T-helper 1 cell treated with Interleukin-12 subunit alpha and Interleukin-12 subunit beta and Interleukin-4 antibody, amounts not matched to agents 30 μg/mL and 1 μg/mL, for 36 hours (primary cell): ENCODE measurements around the gene ELFN1.

ENCODE experiments used
- H3K27ac Mint-ChIP-seq: one replicate; pipeline ENCODE4 v1.8.0; 2021; ENCODE audit warnings: mild to moderate bottlenecking, mixed read lengths
- H3K27me3 Mint-ChIP-seq: one replicate; pipeline ENCODE4 v1.8.0; 2021; ENCODE audit warnings: low read depth, mixed read lengths
- H3K36me3 Mint-ChIP-seq: one replicate; pipeline ENCODE4 v1.8.0; 2021; ENCODE audit warnings: low read depth, mixed read lengths
- H3K4me1 Mint-ChIP-seq: one replicate; pipeline ENCODE4 v1.8.0; 2021; ENCODE audit warnings: low read depth, mixed read lengths
- H3K4me3 Mint-ChIP-seq: one replicate; pipeline ENCODE4 v1.8.0; 2021; ENCODE audit warnings: mild to moderate bottlenecking, moderate library complexity, mixed read lengths
- H3K9me3 Mint-ChIP-seq: one replicate; pipeline ENCODE4 v1.8.0; 2021; ENCODE audit warnings: mixed read lengths

Gene ELFN1

GRCh38 chr7:1669954-1670893, at the start of gene ELFN1:
ELFN1 (plus strand) TSS chr7:1670277; CDS start chr7:1744597, 74,320 bp downstream.
- H3K27ac Mint-ChIP-seq = no peak within 1 kb of the TSS
- H3K27me3 Mint-ChIP-seq = peaks cover 32% of the 10 kb centered on the region
- peaks cover 2% of the 10 kb centered on the region for H3K4me1 Mint-ChIP-seq
- H3K4me3 Mint-ChIP-seq = no peak within 1 kb of the TSS
- H3K9me3 Mint-ChIP-seq = no peaks in the 10 kb centered on the region
- H3K36me3 Mint-ChIP-seq = no peaks in the 10 kb centered on the region

DNA sequence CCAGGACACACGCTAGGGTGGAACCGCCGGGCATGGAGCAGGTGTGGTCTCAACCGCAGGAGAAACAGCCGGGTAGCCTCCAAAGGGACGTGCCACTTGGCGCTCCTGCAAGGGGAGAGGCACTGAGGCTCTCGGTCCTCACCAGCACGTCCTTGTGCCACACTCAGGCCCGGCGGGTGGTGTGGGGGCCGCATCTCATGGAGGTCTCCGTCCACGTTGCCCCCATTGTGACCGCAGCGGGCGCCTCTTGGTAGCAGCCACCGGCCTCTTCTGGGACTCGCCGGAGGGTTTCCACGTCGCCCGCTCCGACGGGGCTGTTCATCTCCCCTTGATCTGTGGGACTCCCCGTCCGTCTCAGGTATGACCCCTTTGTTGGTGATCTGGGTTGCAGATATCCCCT, 49.2 kb upstream of the ELFN1 start:
- Mint-ChIP-seq H3K36me3 (no peaks in the 10 kb centered on the region), H3K27ac (no peak overlapping the region), H3K4me1 (no peaks in the 10 kb centered on the region), H3K27me3 (no peaks in the 10 kb centered on the region), H3K4me3 (no peak overlapping the region), H3K9me3 (peaks cover 10% of the 10 kb centered on the region)

- Mint-ChIP-seq H3K36me3 (no peaks in the 10 kb centered on the region), H3K27me3 (no peaks in the 10 kb centered on the region), H3K9me3 (peaks cover 10% of the 10 kb centered on the region), H3K27ac (no peak overlapping the region), H3K4me3 (no peak overlapping the region), H3K4me1 (no peaks in the 10 kb centered on the region)
Measured at GRCh38 chr7:1621718-1622117, 48.4 kb upstream of the ELFN1 start.

GRCh38 chr7:1622441-1622840, 47.6 kb upstream of the ELFN1 start:
- H3K27me3 Mint-ChIP-seq = no peaks in the 10 kb centered on the region
- H3K4me1 Mint-ChIP-seq = no peaks in the 10 kb centered on the region
- peaks cover 12% of the 10 kb centered on the region for H3K9me3 Mint-ChIP-seq
- H3K36me3 Mint-ChIP-seq = no peaks in the 10 kb centered on the region
- H3K4me3 Mint-ChIP-seq = no peak overlapping the region
- H3K27ac Mint-ChIP-seq = no peak overlapping the region

DNA sequence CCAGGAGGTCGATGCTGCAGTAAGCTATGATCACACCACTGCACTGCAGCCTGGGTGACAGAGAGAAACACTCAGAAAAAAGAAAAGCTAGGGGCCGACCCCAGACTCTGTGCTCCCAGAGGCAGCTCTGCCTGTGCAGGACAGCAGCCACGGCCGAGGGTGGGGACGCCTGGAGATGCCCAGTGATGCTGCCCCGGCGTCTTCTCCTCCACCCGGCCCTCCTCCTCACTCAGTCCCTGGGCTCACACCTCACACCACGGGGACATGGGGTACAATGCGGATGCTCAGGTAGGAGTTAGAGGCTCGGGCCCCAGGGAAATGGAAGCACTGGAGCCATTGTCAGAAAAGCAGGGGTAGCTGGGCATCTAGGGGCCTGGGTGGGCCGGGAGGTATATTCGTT, 46.3 kb upstream of the ELFN1 start:
- H3K4me3 Mint-ChIP-seq = no peak overlapping the region
- peaks cover 3% of the 10 kb centered on the region for H3K27me3 Mint-ChIP-seq
- H3K4me1 Mint-ChIP-seq = no peaks in the 10 kb centered on the region
- H3K27ac Mint-ChIP-seq = no peak overlapping the region
- H3K9me3 Mint-ChIP-seq = peaks cover 6% of the 10 kb centered on the region
- H3K36me3 Mint-ChIP-seq = no peaks in the 10 kb centered on the region

GRCh38 chr7:1624999-1625927, 44.8 kb upstream of the ELFN1 start:
- Mint-ChIP-seq H3K27ac (no peak overlapping the region), H3K4me3 (no peak overlapping the region), H3K9me3 (peaks cover 8% of the 10 kb centered on the region), H3K4me1 (no peaks in the 10 kb centered on the region), H3K36me3 (no peaks in the 10 kb centered on the region), H3K27me3 (peaks cover 6% of the 10 kb centered on the region)

GRCh38 chr7:1626769-1627168, 43.3 kb upstream of the ELFN1 start:
- peaks cover 6% of the 10 kb centered on the region for H3K27me3 Mint-ChIP-seq
- no peak overlapping the region for H3K27ac Mint-ChIP-seq

DNA sequence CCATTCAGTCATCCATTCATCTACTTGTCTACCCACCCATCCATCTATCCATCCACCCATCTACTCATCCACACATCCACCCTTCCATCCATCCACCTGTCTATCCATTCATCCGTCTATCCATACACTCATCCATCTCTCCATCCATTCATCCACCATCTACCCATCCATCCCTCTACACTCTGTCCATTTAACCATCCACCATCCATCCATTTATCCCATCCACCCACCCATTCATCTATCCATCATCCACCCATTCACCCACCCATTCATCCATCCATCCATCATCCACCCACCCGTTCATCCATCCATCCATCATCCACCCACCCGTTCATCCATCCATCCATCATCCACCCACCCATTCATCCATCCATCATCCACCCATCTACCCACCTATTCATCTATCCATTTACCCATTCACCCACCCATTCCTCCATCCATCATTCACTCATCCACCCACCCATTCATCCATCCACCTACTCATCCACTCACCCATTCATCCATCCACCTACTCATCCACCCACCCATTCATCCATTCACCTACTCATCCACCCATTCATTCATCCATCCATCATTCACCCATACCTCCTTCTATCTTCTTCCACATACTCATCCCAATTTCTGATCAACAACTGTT, 39.3 kb upstream of the ELFN1 start:
- Mint-ChIP-seq H3K27ac (no peak overlapping the region), H3K36me3 (no peaks in the 10 kb centered on the region), H3K4me1 (no peaks in the 10 kb centered on the region), H3K27me3 (peaks cover 6% of the 10 kb centered on the region), H3K9me3 (peaks cover 17% of the 10 kb centered on the region), H3K4me3 (no peak overlapping the region)

More at GRCh38 chr7:1626769-1627168, 43.3 kb upstream of the ELFN1 start:
- peaks cover 11% of the 10 kb centered on the region for H3K9me3 Mint-ChIP-seq
- H3K4me3 Mint-ChIP-seq = no peak overlapping the region
- H3K4me1 Mint-ChIP-seq = no peaks in the 10 kb centered on the region
- no peaks in the 10 kb centered on the region for H3K36me3 Mint-ChIP-seq

DNA sequence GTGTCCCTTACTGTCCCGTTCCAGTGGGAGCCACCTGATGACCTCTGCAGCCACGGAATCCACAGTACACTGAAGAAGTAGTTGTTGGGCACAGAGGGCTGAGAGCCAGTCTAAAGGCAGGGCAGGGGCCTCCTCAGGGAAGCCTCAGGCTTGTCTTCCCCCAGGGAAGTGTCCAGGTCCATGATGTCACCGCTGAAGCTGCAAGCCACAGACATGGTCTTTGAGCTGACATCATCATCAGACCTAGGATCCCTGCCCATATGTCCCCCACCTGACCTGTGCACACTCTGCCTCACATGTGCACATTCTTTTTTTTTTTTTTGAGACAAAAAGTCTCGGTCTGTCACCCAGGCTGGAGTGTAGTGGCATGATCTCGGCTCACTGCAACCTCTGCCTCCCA, 38.4 kb upstream of the ELFN1 start:
- H3K9me3 Mint-ChIP-seq = peaks cover 17% of the 10 kb centered on the region
- peaks cover 6% of the 10 kb centered on the region for H3K27me3 Mint-ChIP-seq
- no peaks in the 10 kb centered on the region for H3K4me1 Mint-ChIP-seq
- no peak overlapping the region for H3K4me3 Mint-ChIP-seq
- no peaks in the 10 kb centered on the region for H3K36me3 Mint-ChIP-seq
- H3K27ac Mint-ChIP-seq = no peak overlapping the region

GRCh38 chr7:1632506-1632905, 37.6 kb upstream of the ELFN1 start:
- Mint-ChIP-seq H3K36me3 (no peaks in the 10 kb centered on the region), H3K27ac (no peak overlapping the region), H3K9me3 (peaks cover 21% of the 10 kb centered on the region), H3K27me3 (peaks cover 6% of the 10 kb centered on the region), H3K4me1 (no peaks in the 10 kb centered on the region), H3K4me3 (no peak overlapping the region)

DNA sequence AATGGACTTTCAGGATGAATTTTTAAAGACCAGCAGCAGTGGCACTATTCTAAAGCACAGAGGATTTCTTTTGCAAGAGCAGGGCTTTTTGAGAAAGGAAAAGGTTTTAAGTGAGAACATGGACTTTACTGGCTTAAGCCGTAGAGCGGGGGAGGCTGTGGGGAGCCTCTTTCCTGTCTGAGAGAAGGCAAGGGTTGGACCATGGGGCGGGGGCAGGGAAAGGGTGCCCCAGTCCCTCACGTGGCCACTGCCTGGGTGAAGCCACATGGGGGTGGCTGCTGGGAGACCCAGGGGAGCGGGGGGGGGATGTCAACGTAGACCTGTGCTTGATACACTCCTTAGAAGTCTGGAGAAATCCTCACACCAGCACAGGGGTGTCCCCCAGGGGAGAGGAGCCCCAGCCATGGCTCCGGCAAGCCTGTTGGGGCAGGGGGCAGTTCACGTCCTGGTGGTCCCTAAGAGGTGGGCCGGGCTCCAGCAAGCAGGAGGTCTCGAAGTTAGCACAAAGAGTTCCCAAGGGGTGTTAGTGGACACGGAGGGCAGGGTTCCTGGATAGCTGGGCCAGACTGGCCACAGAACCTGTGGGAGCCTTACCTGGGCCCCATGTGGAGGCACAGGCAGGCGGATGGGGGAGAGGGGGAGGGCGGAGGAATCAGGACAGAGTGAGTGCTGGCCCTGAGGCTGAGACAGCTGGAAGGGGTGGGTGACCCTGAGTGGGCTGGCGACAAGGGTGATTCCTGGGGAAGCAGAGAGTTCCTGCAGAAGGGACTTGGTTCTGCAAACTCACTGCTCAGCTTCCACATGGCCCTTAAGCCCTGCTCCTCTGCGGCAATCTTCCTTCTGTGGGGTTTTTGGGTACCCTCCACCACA, 36.9 kb upstream of the ELFN1 start:
- Mint-ChIP-seq H3K27ac (no peak overlapping the region), H3K4me1 (no peaks in the 10 kb centered on the region), H3K9me3 (peaks cover 20% of the 10 kb centered on the region), H3K27me3 (peaks cover 6% of the 10 kb centered on the region), H3K36me3 (no peaks in the 10 kb centered on the region), H3K4me3 (no peak overlapping the region)

DNA sequence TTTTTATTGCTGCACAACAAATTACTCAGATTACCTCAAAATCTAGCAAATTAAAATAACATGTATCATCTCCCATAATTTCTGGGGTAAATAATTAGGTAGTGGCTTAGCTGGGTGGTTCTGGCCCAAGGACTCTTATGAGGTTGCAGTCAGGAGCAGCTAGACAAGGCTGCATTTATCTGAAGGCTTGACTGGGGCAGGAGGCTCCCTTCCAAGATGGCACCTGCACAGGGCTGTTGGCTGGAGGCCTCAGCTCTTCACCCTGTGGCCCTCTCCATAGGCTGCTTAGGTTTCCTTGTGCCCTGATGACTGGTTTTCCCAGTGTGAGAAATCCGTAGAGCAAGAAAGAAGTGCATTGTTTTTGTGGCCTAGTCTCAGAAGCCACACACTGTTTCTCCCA, 34.7 kb upstream of the ELFN1 start:
- Mint-ChIP-seq H3K4me3 (no peak overlapping the region), H3K36me3 (no peaks in the 10 kb centered on the region), H3K27ac (no peak overlapping the region), H3K4me1 (no peaks in the 10 kb centered on the region), H3K9me3 (peaks cover 16% of the 10 kb centered on the region), H3K27me3 (no peaks in the 10 kb centered on the region)

- Mint-ChIP-seq H3K27ac (no peak overlapping the region), H3K27me3 (no peaks in the 10 kb centered on the region), H3K9me3 (peaks cover 12% of the 10 kb centered on the region), H3K36me3 (no peaks in the 10 kb centered on the region), H3K4me1 (no peaks in the 10 kb centered on the region), H3K4me3 (no peak overlapping the region)
Measured at GRCh38 chr7:1637155-1637554, 32.9 kb upstream of the ELFN1 start.
